Measurements from ENCODE around the gene PDLIM5.
"Not testable (repeated sequence)": the region's sequence is repeated elsewhere in the genome, so short reads cannot be mapped to it uniquely, and the experiment has no call there.

Gene PDLIM5

DNA sequence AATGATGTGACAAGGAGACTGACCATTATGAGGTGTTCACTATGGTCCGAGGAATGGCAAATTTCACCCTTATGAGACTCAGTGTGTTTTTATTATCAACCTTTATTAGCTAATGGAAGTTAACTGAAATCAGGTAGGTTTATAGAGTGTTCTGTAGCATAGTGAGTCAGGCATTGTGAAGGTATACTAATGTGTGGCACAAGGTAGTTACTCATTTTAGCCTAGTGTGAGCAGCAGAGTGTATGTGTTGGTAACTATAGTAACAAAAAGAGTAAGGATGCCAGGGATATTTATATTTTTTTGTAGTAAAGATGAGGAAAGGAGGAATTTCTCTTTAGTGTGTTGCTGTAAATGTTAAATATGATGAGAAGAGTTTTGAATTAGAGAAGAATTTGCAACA lies 12.0 kb downstream of the PDLIM5 start:
- Histone ChIP-seq H3K36me3 (ENCODE audit: control insufficient read depth in 1 of 2, insufficient read depth in 2 of 2, low read length in 2 of 2) (no peaks in the 10 kb centered on the region), H3K4me3 (ENCODE audit: low read depth in 1 of 2, low read length in 2 of 2) (no peak overlapping the region), H3K4me1 (ENCODE audit: control insufficient read depth in 1 of 2, insufficient read depth in 2 of 2, low read length in 2 of 2) (peaks cover 12 to 30% of the 10 kb centered on the region in 2 donors), H3K27me3 (ENCODE audit: low read depth, low read length) (no peaks in the 10 kb centered on the region), H3K9me3 (ENCODE audit: control insufficient read depth in 1 of 2, low read length in 2 of 2) (no peaks in the 10 kb centered on the region), H3K27ac (ENCODE audit: low read length) (no peak overlapping the region)

DNA sequence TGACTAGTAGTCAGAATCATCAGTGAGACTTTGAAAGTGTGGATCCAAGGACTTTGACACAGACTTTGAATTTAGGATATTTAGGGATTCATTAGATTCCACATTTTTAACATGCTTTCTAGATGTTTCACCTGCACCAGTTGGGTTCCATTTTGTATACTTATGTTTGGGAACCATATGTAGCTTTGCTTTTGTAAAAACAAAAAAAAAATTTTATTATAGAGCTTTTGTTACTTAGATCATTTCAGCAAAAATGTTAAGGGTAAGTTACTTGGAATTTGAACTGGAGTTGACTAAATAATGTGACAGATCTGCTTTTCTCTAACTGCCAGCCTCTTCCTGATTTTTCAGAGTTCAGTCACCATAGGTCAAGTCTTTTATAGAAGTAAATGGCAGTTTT lies 14.6 kb downstream of the PDLIM5 start:
- Histone ChIP-seq H3K36me3 (ENCODE audit: control insufficient read depth in 1 of 2, insufficient read depth in 2 of 2, low read length in 2 of 2) (no peaks in the 10 kb centered on the region), H3K4me1 (ENCODE audit: control insufficient read depth in 1 of 2, insufficient read depth in 2 of 2, low read length in 2 of 2) (peaks cover 7 to 30% of the 10 kb centered on the region in 2 donors), H3K27ac (ENCODE audit: low read length) (no peak overlapping the region), H3K27me3 (ENCODE audit: low read depth, low read length) (no peaks in the 10 kb centered on the region), H3K4me3 (ENCODE audit: low read depth in 1 of 2, low read length in 2 of 2) (no peak overlapping the region), H3K9me3 (ENCODE audit: control insufficient read depth in 1 of 2, low read length in 2 of 2) (no peaks in the 10 kb centered on the region)

DNA sequence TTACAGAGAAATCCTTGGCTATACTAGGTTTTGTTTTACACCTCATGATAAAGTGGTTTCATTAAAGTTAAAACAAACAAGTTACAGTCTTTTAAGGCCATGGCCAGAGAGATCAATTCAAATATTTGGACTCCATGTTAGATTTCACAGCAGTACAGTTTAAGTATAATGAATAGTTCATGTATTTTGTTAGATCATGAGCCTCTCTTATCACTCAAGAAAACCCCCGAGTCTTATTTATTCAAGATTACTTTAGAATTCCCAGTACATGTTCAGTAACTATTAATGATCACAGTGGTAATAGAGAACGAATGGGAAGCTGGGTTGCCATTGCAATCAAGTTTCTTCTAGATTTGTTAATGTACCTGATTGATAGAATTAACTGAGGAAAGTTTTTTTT lies 15.2 kb downstream of the PDLIM5 start:
- H3K27ac ChIP-seq (ENCODE audit: low read length) = no peak overlapping the region
- H3K4me1 ChIP-seq (ENCODE audit: control insufficient read depth in 1 of 2, insufficient read depth in 2 of 2, low read length in 2 of 2) = peaks cover 7 to 30% of the 10 kb centered on the region in 2 donors
- H3K4me3 ChIP-seq (ENCODE audit: low read depth in 1 of 2, low read length in 2 of 2) = no peak overlapping the region
- no peaks in the 10 kb centered on the region for H3K27me3 ChIP-seq (ENCODE audit: low read depth, low read length)
- no peaks in the 10 kb centered on the region for H3K9me3 ChIP-seq (ENCODE audit: control insufficient read depth in 1 of 2, low read length in 2 of 2)
- H3K36me3 ChIP-seq (ENCODE audit: control insufficient read depth in 1 of 2, insufficient read depth in 2 of 2, low read length in 2 of 2) = no peaks in the 10 kb centered on the region

DNA sequence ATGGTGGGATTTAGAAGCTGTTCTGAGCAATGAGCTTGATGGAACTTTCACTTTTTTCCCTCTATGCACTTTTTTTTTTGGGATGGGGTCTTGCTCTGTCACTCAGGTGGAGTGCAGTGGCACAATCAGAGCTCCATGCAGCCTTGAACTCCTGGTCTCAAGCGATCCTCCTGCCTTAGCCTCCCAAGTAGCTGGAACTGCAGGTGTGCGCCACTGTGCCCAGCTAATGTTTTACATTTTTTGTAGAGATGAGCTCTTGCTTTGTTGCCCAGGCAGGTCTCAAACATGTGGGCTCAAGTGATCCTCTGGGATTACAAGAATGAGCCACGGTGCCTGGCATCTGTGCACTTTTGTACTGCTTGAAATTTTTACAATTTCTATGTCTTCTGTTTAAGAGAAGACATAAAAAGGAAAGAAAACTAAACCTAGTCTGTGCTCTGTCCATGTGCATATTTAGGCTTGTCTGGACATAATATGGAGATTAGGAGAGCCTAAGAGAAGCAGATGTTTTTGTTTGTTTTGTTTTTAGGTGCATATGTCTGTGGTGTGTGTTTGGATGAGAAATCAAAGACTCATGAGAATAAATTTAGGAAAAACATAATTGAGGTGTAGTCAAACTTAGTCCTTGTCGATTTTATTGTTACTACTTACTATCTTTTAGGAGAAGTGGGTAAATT lies 16.5 kb downstream of the PDLIM5 start:
- peaks cover 7 to 36% of the 10 kb centered on the region in 2 donors for H3K4me1 ChIP-seq (ENCODE audit: control insufficient read depth in 1 of 2, insufficient read depth in 2 of 2, low read length in 2 of 2)

DNA sequence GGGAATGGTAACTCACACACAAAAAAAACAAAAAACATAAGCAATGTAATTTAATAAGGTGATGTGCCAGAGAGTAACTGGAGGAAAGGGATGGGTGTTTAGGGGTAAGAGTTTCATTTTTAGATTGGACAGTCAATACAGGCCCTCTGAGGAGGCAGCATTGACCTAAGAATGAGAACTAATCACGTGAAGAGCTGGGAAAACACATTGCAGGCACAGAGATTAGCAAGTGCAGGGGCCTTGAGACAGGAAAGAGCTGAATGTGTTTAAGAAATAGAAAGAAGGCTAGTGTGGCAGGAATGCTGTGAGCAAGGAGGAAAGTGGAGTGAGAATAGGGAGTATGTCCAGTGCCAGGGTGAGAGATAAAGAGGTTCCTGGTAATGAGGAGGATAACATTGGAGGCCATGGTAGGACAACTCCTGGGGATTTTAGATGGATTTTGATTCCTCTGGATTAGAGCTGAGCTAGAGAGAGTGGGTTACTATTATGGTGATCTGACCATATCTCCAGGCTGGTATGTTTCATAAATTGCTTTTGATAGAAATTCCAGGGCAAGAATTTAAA lies 17.6 kb downstream of the PDLIM5 start:
- Histone ChIP-seq H3K4me1 (ENCODE audit: control insufficient read depth in 1 of 2, insufficient read depth in 2 of 2, low read length in 2 of 2) (peaks cover 7 to 34% of the 10 kb centered on the region in 2 donors), H3K27ac (ENCODE audit: low read length) (no peak overlapping the region)

More for the DNA sequence above, 16.5 kb downstream of the PDLIM5 start:
- Histone ChIP-seq H3K36me3 (ENCODE audit: control insufficient read depth in 1 of 2, insufficient read depth in 2 of 2, low read length in 2 of 2) (no peaks in the 10 kb centered on the region), H3K4me3 (ENCODE audit: low read depth in 1 of 2, low read length in 2 of 2) (no peak overlapping the region), H3K9me3 (ENCODE audit: control insufficient read depth in 1 of 2, low read length in 2 of 2) (no peaks in the 10 kb centered on the region), H3K27ac (ENCODE audit: low read length) (no peak overlapping the region), H3K27me3 (ENCODE audit: low read depth, low read length) (no peaks in the 10 kb centered on the region)

DNA sequence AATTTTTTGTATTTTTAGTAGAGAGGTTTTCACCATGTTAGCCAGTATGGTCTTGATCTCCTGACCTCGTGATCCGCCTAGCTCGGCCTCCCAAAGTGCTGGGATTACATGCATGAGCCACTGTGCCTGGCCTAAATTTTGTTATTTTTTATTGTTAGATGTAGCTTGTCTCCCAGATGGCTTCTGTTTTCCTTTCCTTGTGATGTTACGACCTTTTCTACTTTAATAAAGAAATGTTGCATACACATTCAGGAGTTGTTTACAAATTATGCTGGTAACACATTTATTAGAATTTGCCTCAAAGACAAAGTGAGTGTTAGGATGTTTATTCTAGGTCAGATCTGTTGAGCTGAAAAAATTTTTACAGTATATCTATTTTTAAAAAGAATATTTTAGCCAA lies 18.4 kb downstream of the PDLIM5 start:
- Histone ChIP-seq H3K9me3 (ENCODE audit: control insufficient read depth in 1 of 2, low read length in 2 of 2) (no peaks in the 10 kb centered on the region), H3K4me1 (ENCODE audit: control insufficient read depth in 1 of 2, insufficient read depth in 2 of 2, low read length in 2 of 2) (peaks cover 7 to 29% of the 10 kb centered on the region in 2 donors), H3K4me3 (ENCODE audit: low read depth in 1 of 2, low read length in 2 of 2) (no peak overlapping the region), H3K27me3 (ENCODE audit: low read depth, low read length) (no peaks in the 10 kb centered on the region), H3K36me3 (ENCODE audit: control insufficient read depth in 1 of 2, insufficient read depth in 2 of 2, low read length in 2 of 2) (no peaks in the 10 kb centered on the region), H3K27ac (ENCODE audit: low read length) (no peak overlapping the region)

More for the DNA sequence above, 17.6 kb downstream of the PDLIM5 start:
- Histone ChIP-seq H3K9me3 (ENCODE audit: control insufficient read depth in 1 of 2, low read length in 2 of 2) (no peaks in the 10 kb centered on the region), H3K36me3 (ENCODE audit: control insufficient read depth in 1 of 2, insufficient read depth in 2 of 2, low read length in 2 of 2) (no peaks in the 10 kb centered on the region), H3K4me3 (ENCODE audit: low read depth in 1 of 2, low read length in 2 of 2) (no peak overlapping the region), H3K27me3 (ENCODE audit: low read depth, low read length) (no peaks in the 10 kb centered on the region)

DNA sequence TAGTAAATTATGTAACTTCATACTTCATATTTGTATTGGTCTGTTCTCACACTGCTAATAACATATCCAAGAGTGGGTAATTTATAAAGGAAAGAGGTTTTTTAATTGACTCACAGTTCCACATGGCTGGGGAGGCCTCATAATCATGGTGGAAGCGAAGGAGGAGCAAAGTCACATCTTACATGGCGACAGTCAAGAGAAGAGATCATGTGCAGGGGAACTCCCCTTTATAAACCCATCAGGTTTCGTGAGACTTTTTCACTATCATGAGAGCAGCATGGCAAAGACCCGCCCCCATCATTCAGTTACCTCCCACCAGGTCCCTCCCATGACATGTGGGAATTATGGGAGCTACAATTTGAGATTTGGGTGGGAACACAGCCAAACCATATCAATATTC lies 19.0 kb downstream of the PDLIM5 start:
- H3K4me3 ChIP-seq (ENCODE audit: low read depth in 1 of 2, low read length in 2 of 2); H3K27me3 ChIP-seq (ENCODE audit: low read depth, low read length); H3K27ac ChIP-seq (ENCODE audit: low read length); H3K9me3 ChIP-seq (ENCODE audit: control insufficient read depth in 1 of 2, low read length in 2 of 2); H3K36me3 ChIP-seq (ENCODE audit: control insufficient read depth in 1 of 2, insufficient read depth in 2 of 2, low read length in 2 of 2): not testable (repeated sequence)
- peaks cover 7 to 31% of the 10 kb centered on the region in 2 donors for H3K4me1 ChIP-seq (ENCODE audit: control insufficient read depth in 1 of 2, insufficient read depth in 2 of 2, low read length in 2 of 2)

DNA sequence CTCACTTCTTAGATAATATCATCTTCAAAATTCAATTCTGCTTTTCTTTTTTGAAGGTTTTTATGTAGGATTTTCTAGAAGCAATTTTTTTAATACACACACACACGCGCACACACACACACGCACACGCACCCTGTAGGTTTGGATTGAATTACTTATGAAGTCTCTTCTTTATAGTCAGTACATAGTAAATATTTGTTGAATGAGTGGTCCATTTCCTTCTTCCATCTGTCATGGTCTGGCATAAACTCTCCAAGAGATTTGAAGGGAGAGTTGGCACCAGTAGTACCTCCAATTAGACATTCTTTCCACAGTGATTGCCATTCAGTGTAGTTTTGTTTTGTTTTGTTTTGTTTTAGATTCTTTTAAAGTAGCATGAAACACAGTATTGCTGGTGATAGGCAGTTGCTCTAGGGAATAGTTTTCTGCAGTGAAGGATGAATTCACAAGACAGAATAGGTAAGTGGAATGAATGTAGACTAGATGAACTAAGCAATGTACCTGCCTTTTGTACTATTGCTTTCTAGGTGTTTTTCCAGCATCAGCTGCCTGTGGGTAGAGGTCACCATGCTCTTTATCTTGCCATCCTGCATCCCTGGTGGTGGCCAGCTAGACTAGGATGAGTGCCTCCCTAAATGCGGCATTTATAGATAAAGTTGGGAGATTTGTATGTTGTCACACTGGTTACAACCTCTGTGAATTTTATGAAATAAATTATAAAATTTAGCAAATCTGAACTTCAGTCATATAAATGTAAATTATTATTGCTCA lies 20.5 kb downstream of the PDLIM5 start:
- Histone ChIP-seq H3K27me3 (ENCODE audit: low read depth, low read length) (no peaks in the 10 kb centered on the region), H3K9me3 (ENCODE audit: control insufficient read depth in 1 of 2, low read length in 2 of 2) (no peaks in the 10 kb centered on the region), H3K4me1 (ENCODE audit: control insufficient read depth in 1 of 2, insufficient read depth in 2 of 2, low read length in 2 of 2) (peaks cover 0 to 27% of the 10 kb centered on the region in 2 donors), H3K36me3 (ENCODE audit: control insufficient read depth in 1 of 2, insufficient read depth in 2 of 2, low read length in 2 of 2) (no peaks in the 10 kb centered on the region), H3K27ac (ENCODE audit: low read length) (no peak overlapping the region), H3K4me3 (ENCODE audit: low read depth in 1 of 2, low read length in 2 of 2) (no peak overlapping the region)

DNA sequence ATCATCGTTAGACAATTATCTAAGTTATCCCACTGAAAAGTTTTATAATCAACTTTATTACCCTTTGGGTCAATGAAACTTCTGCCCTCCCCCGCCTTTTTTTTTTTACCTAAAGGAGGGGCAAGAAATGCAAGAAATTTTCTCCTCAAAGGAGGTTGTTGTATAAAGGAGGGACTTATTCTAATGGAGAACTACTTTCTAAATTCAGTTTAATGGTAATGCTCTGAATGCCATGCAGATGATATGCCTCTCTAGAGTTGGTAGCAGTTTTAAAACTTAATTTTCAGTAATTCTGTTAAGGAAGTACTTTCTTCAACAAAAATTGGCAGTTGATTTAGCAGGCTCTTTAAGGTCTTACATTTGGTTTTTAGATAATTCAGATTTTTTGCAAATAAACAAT lies 23.3 kb downstream of the PDLIM5 start:
- Histone ChIP-seq H3K4me3 (ENCODE audit: low read depth in 1 of 2, low read length in 2 of 2) (no peak overlapping the region), H3K27ac (ENCODE audit: low read length) (no peak overlapping the region), H3K36me3 (ENCODE audit: control insufficient read depth in 1 of 2, insufficient read depth in 2 of 2, low read length in 2 of 2) (no peaks in the 10 kb centered on the region), H3K4me1 (ENCODE audit: control insufficient read depth in 1 of 2, insufficient read depth in 2 of 2, low read length in 2 of 2) (peaks cover 0 to 23% of the 10 kb centered on the region in 2 donors), H3K27me3 (ENCODE audit: low read depth, low read length) (no peaks in the 10 kb centered on the region), H3K9me3 (ENCODE audit: control insufficient read depth in 1 of 2, low read length in 2 of 2) (no peaks in the 10 kb centered on the region)

DNA sequence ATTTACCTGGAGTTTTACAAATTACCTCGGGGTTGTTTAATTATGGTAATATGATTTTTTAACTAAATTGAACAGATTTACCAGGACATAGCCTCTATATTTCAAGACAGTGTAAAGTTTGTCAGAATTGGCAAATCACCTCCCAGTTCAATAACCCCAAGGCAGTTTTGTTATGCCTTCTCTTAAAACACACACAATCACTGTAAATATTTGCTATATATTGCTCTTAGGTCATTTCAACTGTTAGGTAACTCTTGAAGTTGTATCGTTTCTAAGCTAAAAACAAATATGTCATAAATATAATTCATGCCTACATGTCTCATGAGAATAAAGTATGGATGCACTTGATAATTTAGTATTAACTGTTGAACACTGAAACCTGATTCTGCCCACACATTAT lies 24.1 kb downstream of the PDLIM5 start:
- Histone ChIP-seq H3K4me1 (ENCODE audit: control insufficient read depth in 1 of 2, insufficient read depth in 2 of 2, low read length in 2 of 2) (peaks cover 0 to 23% of the 10 kb centered on the region in 2 donors), H3K27ac (ENCODE audit: low read length) (no peak overlapping the region)

DNA sequence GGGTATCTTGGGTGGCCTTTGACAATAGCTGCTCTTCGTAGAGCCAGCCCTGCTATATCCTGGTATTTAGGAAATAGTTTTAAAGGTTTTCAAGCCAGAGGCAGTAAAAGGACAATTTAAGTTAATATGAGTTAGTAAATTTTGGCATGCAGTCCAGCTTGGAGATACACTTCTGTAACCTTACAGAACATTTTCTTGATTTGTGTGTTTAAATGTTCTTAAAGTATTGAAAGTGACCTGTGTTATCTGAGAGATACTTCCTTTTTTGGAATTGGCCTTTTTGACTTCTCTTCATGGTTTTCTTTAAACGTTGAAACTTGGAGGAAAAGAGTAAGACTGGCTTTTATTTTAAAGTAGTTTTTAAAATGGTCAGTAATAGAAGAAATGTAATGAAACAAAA lies 25.5 kb downstream of the PDLIM5 start:
- Histone ChIP-seq H3K27ac (ENCODE audit: low read length) (no peak overlapping the region), H3K4me3 (ENCODE audit: low read depth in 1 of 2, low read length in 2 of 2) (no peak overlapping the region), H3K4me1 (ENCODE audit: control insufficient read depth in 1 of 2, insufficient read depth in 2 of 2, low read length in 2 of 2) (peaks cover 0 to 19% of the 10 kb centered on the region in 2 donors)

More for the DNA sequence above, 24.1 kb downstream of the PDLIM5 start:
- Histone ChIP-seq H3K4me3 (ENCODE audit: low read depth in 1 of 2, low read length in 2 of 2) (no peak overlapping the region), H3K9me3 (ENCODE audit: control insufficient read depth in 1 of 2, low read length in 2 of 2) (no peaks in the 10 kb centered on the region), H3K36me3 (ENCODE audit: control insufficient read depth in 1 of 2, insufficient read depth in 2 of 2, low read length in 2 of 2) (no peaks in the 10 kb centered on the region), H3K27me3 (ENCODE audit: low read depth, low read length) (no peaks in the 10 kb centered on the region)

More for the DNA sequence above, 25.5 kb downstream of the PDLIM5 start:
- Histone ChIP-seq H3K9me3 (ENCODE audit: control insufficient read depth in 1 of 2, low read length in 2 of 2) (no peaks in the 10 kb centered on the region), H3K36me3 (ENCODE audit: control insufficient read depth in 1 of 2, insufficient read depth in 2 of 2, low read length in 2 of 2) (no peaks in the 10 kb centered on the region), H3K27me3 (ENCODE audit: low read depth, low read length) (no peaks in the 10 kb centered on the region)

Data from muscle layer of duodenum (tissue), 2 donors.